Liver (tissue), 9 donors: ENCODE results near the gene STK17A. TPM values are rescaled to one million over a fixed set of nuclear protein-coding genes. Genes with fewer than 3 reads are reported as not detected.

Source experiments
- DNase-seq: peaks from one replicate; pipeline ENCODE4 v3.0.0-alpha.2; 2017; ENCODE audit warnings: low spot score
- H3K27ac ChIP-seq, 2 donors: one replicate each; pipeline ENCODE4 v1.7.0; 2013; ENCODE audit warnings: inconsistent platforms in 2 of 2, low read length in 2 of 2, control low read depth in 1 of 2, low read depth in 1 of 2, mild to moderate bottlenecking in 1 of 2
- H3K27me3 ChIP-seq, 4 donors: one replicate each; pipeline versions ENCODE4 v1.6.1 to v1.7.0; 2013; ENCODE audit warnings: low read length in 3 of 4, inconsistent platforms in 1 of 4, mild to moderate bottlenecking in 1 of 4, moderate library complexity in 1 of 4; ENCODE audit not compliant: control insufficient read depth in 4 of 4, insufficient read depth in 4 of 4
- H3K36me3 ChIP-seq, 4 donors: one replicate each; pipeline versions ENCODE4 v1.6.1 to v1.7.0; 2013; ENCODE audit warnings: low read length in 3 of 4, mild to moderate bottlenecking in 3 of 4, low read depth in 1 of 4, moderate library complexity in 1 of 4; ENCODE audit not compliant: control insufficient read depth in 4 of 4, insufficient read depth in 3 of 4
- H3K4me1 ChIP-seq, 4 donors: one replicate each; pipeline versions ENCODE4 v1.6.1 to v1.7.0; 2013; ENCODE audit warnings: low read length in 3 of 4, mild to moderate bottlenecking in 3 of 4, moderate library complexity in 1 of 4; ENCODE audit not compliant: control insufficient read depth in 4 of 4, insufficient read depth in 4 of 4
- H3K4me3 ChIP-seq, 3 donors: one replicate each; pipeline versions ENCODE4 v1.6.1 to v1.7.0; 2013; ENCODE audit warnings: low read length in 3 of 3, control low read depth in 1 of 3, low read depth in 1 of 3, mild to moderate bottlenecking in 1 of 3
- H3K9ac ChIP-seq, 2 donors: one replicate each; pipeline ENCODE4 v1.7.0; 2013; ENCODE audit warnings: low read length in 2 of 2, mild to moderate bottlenecking in 2 of 2, moderate library complexity in 2 of 2, control low read depth in 1 of 2, low read depth in 1 of 2
- H3K9me3 ChIP-seq, 4 donors: one replicate each; pipeline versions ENCODE4 v1.6.1 to v1.7.0; 2013; ENCODE audit warnings: low read length in 3 of 4; ENCODE audit not compliant: control insufficient read depth in 4 of 4
- ATF3 ChIP-seq: IDR thresholded peaks from 2 replicates; pipeline ENCODE4 v1.6.1; 2016; ENCODE audit warnings: antibody characterized with exemption
- CTCF ChIP-seq: fragments of 150-350 bp; IDR thresholded peaks from 2 replicates; pipeline ENCODE4 v1.5.1; 2017; ENCODE audit warnings: improper control_type of control experiment, low read depth, low read length; ENCODE audit not compliant: missing input control
- EGR1 ChIP-seq, 2 donors: IDR thresholded peaks; 2 replicates each; pipeline ENCODE4 v1.6.1; 2016 to 2018; ENCODE audit warnings: antibody characterized with exemption in 2 of 2, low read depth in 2 of 2
- FOXA1 ChIP-seq: IDR thresholded peaks from 2 replicates; pipeline ENCODE4 v1.6.1; 2016; ENCODE audit warnings: antibody characterized with exemption
- FOXA2 ChIP-seq: IDR thresholded peaks from 2 replicates; pipeline ENCODE4 v1.6.1; 2016; ENCODE audit warnings: antibody characterized with exemption
- GABPA ChIP-seq, 2 donors: IDR thresholded peaks in 1 of 2; conservative IDR thresholded peaks in 1 of 2; 2 replicates each; pipeline ENCODE4 v1.6.1; 2016; ENCODE audit warnings: antibody characterized with exemption in 2 of 2, mild to moderate bottlenecking in 1 of 2, moderate library complexity in 1 of 2
- HNF4A ChIP-seq, 2 donors: conservative IDR thresholded peaks; 2 replicates each; pipeline ENCODE4 v1.6.1; 2016; ENCODE audit warnings: antibody characterized with exemption in 2 of 2, mild to moderate bottlenecking in 2 of 2
- HNF4G ChIP-seq: IDR thresholded peaks from 2 replicates; pipeline ENCODE4 v1.6.1; 2016; ENCODE audit warnings: antibody characterized with exemption
- JUND ChIP-seq, 2 donors: IDR thresholded peaks; 2 replicates each; pipeline ENCODE4 v1.6.1; 2016; ENCODE audit warnings: antibody characterized with exemption in 2 of 2
- NR2F2 ChIP-seq: IDR thresholded peaks from 2 replicates; pipeline ENCODE4 v1.6.1; 2016; ENCODE audit warnings: antibody characterized with exemption
- RAD21 ChIP-seq, 2 donors: IDR thresholded peaks; 2 replicates each; pipeline ENCODE4 v1.6.1; 2016; ENCODE audit warnings: antibody characterized with exemption in 2 of 2, mild to moderate bottlenecking in 2 of 2
- REST ChIP-seq: IDR thresholded peaks from 2 replicates; pipeline ENCODE4 v1.6.1; 2016; ENCODE audit warnings: antibody characterized with exemption, mild to moderate bottlenecking
- RXRA ChIP-seq, 2 donors: IDR thresholded peaks; 2 replicates each; pipeline ENCODE4 v1.6.1; 2017 to 2018; ENCODE audit warnings: antibody characterized with exemption in 2 of 2, mild to moderate bottlenecking in 1 of 2
- SP1 ChIP-seq: IDR thresholded peaks from 2 replicates; pipeline ENCODE4 v1.6.1; 2018; ENCODE audit warnings: antibody characterized with exemption, mild to moderate bottlenecking
- TAF1 ChIP-seq: conservative IDR thresholded peaks from 2 replicates; pipeline ENCODE4 v1.6.1; 2016; ENCODE audit warnings: antibody characterized with exemption, mild to moderate bottlenecking
- YY1 ChIP-seq: IDR thresholded peaks from 2 replicates; pipeline ENCODE4 v1.6.1; 2016; ENCODE audit warnings: antibody characterized with exemption, mild to moderate bottlenecking
- ZBTB33 ChIP-seq: IDR thresholded peaks from 2 replicates; pipeline ENCODE4 v1.6.1; 2016; ENCODE audit warnings: antibody characterized with exemption
- WGBS: extraction: QIAGEN DNeasy Blood & Tissue Kit; methylation state at CpG from one replicate; pipeline ENCODE4 v1.1.7; 2013; 5-methylcytosine and 5-hydroxymethylcytosine counted together
- polyA plus RNA-seq, 2 donors: library from polyadenylated mRNA; stranded (reverse) in 1 of 2; unstranded in 1 of 2; fragments of 200-250 nt in 1 of 2; fragments of >200 nt in 1 of 2; fragmentation: Nextera tagmentation in 1 of 2; extraction: Ambion mirVana in 1 of 2; gene quantifications; one replicate each; pipeline versions ENCODE4 v1.2.1 to v1.2.3, GENCODE V29; 2013 to 2015
- total RNA-seq, 2 donors: library from RNA; depleted of rRNA; stranded (reverse); fragments of >200 nt; gene quantifications; one replicate each; pipeline ENCODE4 v1.2.3, GENCODE V29; 2014
- donor health status: healthy.
- donor health status: healthy.
- donor health status: healthy.
- donor health status: healthy.
- donor health status: healthy.

STK17A gene
- total and polyA plus RNA-seq, 4 donors = 3.0 to 18.2 (median 7.2) TPM

GRCh38 chr7:43557831-43558495 is 24.9 kb upstream of the STK17A start:
- Histone ChIP-seq H3K9ac (no peak overlapping the region), H3K27me3 (no peaks in the 10 kb centered on the region), H3K27ac (no peak overlapping the region), H3K9me3 (no peaks in the 10 kb centered on the region), H3K36me3 (no peaks in the 10 kb centered on the region), H3K4me3 (no peak overlapping the region), H3K4me1 (peaks cover 0 to 6% (median 2%) of the 10 kb centered on the region in 4 donors)
- TF ChIP-seq FOXA1 (no peak), FOXA2 (no peak), EGR1 (IDR thresholded peaks at IDR 0.05; ENCODE audit: low read depth in 2 of 2) (no peak), SP1 (no peak), GABPA (IDR thresholded peaks at IDR 0.05 in 1 of 2, conservative IDR thresholded peaks at IDR 0.05 in 1 of 2) (no peak), JUND (IDR thresholded peaks at IDR 0.05) (no peak), TAF1 (no peak)
- no peak for DNase-seq
- 86% methylated on average over 7 of the region's 7 CpGs for WGBS

GRCh38 chr7:43559171-43559945 is 23.6 kb upstream of the STK17A start:
- Histone ChIP-seq H3K9me3 (no peaks in the 10 kb centered on the region), H3K4me3 (no peak overlapping the region), H3K27ac (no peak overlapping the region), H3K9ac (no peak overlapping the region), H3K36me3 (no peaks in the 10 kb centered on the region), H3K27me3 (no peaks in the 10 kb centered on the region), H3K4me1 (peaks cover 0 to 6% (median 2%) of the 10 kb centered on the region in 4 donors)
- WGBS = 95% methylated on average over 14 of the region's 14 CpGs
- TF ChIP-seq TAF1 (no peak), YY1 (no peak), RXRA (IDR thresholded peaks at IDR 0.05) (no peak), GABPA (IDR thresholded peaks at IDR 0.05 in 1 of 2, conservative IDR thresholded peaks at IDR 0.05 in 1 of 2) (no peak), SP1 (no peak), REST (no peak), NR2F2 (no peak), HNF4A (conservative IDR thresholded peaks at IDR 0.05) (no peak), JUND (IDR thresholded peaks at IDR 0.05) (no peak), ATF3 (no peak), CTCF (no peak), HNF4G (no peak), ZBTB33 (no peak), EGR1 (IDR thresholded peaks at IDR 0.05; ENCODE audit: low read depth in 2 of 2) (no peak), RAD21 (IDR thresholded peaks at IDR 0.05) (no peak)
- DNase-seq = no peak
